HG03066 (cell line): ENCODE measurements around the gene EVA1C.
"Not testable (repeated sequence)": the region's sequence is repeated elsewhere in the genome, so short reads cannot be mapped to it uniquely, and the experiment has no call there.

Experiments
- ATAC-seq: cut with Tn5 transposase; IDR thresholded peaks from one replicate; pipeline ENCODE4 v1.9.1; 2021; ENCODE audit warnings: low read depth; ENCODE audit not compliant: unreplicated experiment

EVA1C gene

GRCh38 chr21:32412162-32413014 lies at the start of gene EVA1C:
TSS of gene EVA1C (plus strand) at chr21:32412706. CDS start at chr21:32412854, 148 bp downstream.
- ATAC-seq = no peak

DNA sequence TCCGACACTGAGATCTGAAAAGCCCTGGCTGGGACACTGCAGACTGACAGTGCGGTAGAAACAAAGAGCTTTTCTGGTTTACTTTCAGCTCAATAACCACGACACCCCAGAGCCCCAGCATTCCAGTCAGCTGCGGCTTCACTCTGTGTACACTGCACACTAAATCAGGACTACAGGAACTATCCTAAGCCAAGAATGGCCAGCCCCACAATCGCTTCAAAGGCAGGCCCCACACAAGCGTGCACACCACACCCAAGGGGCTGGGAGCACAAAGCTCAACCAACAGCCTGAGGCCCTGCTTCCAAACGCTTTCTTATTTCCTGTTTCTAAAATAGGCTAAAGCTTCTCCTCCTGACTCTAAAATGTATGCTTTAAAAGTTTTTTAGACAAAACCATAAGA lies 48.1 kb upstream of the EVA1C start:
- no peak for ATAC-seq

DNA sequence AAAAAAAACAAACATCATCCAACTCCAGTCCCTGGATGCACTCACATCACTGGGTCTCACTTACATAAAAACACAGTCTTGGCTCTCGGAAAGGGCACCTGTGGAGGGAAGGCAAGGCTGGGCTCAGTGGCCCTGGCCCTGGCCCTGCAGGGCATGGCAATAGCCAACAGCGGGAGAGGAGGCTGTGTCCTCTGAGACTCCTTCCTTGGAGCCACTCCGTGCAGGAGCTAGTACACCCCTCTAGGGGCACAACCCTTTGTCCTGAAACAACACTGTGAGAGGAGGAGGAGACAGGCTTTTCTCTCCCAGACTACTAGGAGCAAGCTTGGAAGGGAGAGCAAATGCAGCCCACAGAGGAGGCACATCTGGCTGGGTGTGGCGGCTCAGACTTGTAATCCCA lies 47.7 kb upstream of the EVA1C start:
- no peak for ATAC-seq

- no peak for ATAC-seq
Measured at GRCh38 chr21:32366191-32366590, 46.3 kb upstream of the EVA1C start.

- ATAC-seq = no peak
Measured at GRCh38 chr21:32367158-32367557, 45.3 kb upstream of the EVA1C start.

DNA sequence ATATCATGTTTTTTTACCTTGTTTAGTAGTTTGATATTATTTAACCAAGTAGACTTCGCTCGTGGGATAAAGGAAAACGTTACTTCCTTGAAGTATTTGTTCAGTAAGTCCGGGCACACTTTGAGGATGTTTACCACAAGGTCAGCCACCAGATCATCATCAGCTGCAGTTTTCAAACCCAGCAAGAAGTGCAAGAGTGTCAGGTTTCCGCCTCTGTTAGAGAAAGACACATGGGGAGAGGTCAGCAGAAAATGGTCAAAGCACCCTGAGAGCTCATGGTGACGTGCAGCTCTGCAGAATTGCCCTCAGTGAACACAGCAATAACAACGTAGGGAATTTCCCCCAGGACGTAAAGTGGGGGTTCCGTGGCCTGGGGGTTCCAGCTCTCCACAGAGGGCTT lies 44.1 kb upstream of the EVA1C start:
- ATAC-seq = no peak

- not testable (repeated sequence) for ATAC-seq
Measured at GRCh38 chr21:32368961-32369360, 43.5 kb upstream of the EVA1C start.

GRCh38 chr21:32370998-32371766 lies 41.3 kb upstream of the EVA1C start:
- ATAC-seq = no peak

GRCh38 chr21:32371913-32372314 lies 40.6 kb upstream of the EVA1C start:
- no peak for ATAC-seq

- no peak for ATAC-seq
Measured at GRCh38 chr21:32372755-32373154, 39.8 kb upstream of the EVA1C start.

DNA sequence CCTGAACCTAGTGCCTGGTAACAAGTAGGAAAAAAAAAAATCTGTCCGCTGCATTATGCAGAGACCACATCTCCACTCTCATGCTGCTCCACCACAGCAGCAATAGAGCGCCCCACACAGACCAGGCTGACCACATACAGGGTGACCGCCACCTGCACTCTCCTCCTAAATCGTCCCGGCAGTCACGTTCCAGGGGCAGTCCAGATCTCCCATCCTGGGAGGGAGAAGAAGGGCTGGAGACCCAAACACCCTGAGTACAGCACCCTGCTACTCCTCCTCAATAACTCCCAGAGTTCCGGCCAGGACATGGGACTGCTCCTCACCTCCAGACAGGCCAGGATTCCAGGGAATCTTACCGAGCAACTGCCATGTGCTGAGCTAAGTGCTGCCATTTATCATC lies 35.0 kb upstream of the EVA1C start:
- no peak for ATAC-seq

GRCh38 chr21:32377991-32378390 lies 34.5 kb upstream of the EVA1C start:
- no peak for ATAC-seq

DNA sequence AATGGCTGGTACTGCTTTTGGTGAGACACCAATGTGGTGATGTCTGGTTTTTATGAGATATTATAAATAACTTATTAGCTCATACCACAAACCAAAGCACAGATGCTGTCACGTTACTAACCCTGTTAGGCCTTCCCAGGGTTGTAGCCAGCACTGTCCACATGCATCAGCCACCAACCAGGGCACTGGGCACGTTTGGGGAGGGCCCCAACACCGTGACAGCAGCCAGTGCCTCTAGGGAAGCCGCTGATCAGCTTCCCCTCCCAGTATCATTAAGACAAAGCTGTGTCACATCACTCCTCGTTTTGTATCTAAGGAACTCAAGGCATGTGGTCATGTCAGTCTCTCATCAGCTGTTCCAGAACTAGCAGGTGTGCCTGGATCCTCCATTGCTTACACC lies 33.5 kb upstream of the EVA1C start:
- no peak for ATAC-seq

- ATAC-seq = no peak
Measured at GRCh38 chr21:32380940-32381339, 31.6 kb upstream of the EVA1C start.

DNA sequence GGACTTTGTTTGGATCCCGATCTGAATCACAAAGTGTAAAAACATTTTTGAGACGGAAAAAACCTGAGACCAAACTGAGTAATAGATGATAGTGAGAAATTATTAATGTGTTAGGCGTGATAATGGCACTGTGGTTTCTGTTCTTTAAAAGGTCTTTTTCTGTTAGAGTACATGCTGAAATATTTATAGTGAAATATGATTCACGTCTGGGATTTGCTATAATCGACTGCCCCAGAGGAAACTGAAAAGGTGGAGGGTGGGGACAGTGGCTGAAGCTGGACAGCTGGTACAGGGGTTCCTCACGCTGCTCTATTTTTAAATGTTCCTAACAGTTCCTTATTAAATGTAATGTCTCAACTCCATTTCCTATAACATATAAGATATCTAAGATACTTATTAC lies 30.9 kb upstream of the EVA1C start:
- no peak for ATAC-seq

- ATAC-seq = no peak
Measured at GRCh38 chr21:32382108-32382644, 30.3 kb upstream of the EVA1C start.

DNA sequence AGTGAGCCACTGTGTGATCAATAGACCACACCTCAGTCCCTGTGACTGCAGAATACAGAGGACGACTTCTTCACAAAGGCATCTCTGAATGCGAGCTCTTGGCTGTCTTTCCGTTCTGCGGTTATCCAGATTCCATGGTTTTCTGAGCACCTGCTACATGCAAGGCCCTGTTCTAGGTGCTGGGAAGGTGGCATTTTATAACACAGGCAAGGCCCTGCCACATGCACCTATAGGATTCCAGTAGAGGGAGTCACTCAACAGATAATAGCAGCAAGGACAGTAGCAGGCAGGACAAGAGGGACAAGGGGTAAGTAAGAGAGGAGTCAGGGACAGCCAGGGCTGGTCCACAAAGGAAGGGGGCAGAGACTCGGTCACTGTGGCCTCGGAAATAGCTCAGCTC lies 28.7 kb upstream of the EVA1C start:
- no peak for ATAC-seq

- ATAC-seq = no peak
Measured at GRCh38 chr21:32386195-32386870, 26.2 kb upstream of the EVA1C start.

DNA sequence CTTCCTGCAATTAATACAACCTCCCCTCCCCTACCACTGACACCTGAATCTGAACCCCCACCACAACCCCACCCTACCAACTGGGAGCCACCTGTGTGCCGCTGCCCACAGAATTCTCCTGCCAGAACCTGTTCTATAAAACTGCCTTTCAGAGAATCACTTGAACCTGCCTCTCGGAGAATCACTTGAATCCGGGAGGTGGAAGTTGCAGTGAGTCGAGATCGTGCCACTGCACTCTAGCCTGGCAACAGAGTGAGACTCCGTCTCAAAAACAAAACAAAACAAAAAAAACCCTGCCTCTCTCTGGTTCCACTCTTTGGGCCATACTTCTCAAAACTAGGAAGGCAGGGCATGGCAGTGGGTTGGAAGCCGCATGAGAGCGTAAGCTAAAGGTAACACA lies 25.4 kb upstream of the EVA1C start:
- ATAC-seq = no peak

GRCh38 chr21:32388306-32388705 lies 24.2 kb upstream of the EVA1C start:
- no peak for ATAC-seq
